Measurements from ENCODE around the gene PTPRE. TPM values are rescaled to one million over a fixed set of nuclear protein-coding genes. Genes with fewer than 3 reads are reported as not detected.

The PTPRE gene
- polyA plus RNA-seq, 1 donor (not counting 4 experiments of a cell fraction or from before 2014, with no cell fraction given) = 15.1 TPM

DNA sequence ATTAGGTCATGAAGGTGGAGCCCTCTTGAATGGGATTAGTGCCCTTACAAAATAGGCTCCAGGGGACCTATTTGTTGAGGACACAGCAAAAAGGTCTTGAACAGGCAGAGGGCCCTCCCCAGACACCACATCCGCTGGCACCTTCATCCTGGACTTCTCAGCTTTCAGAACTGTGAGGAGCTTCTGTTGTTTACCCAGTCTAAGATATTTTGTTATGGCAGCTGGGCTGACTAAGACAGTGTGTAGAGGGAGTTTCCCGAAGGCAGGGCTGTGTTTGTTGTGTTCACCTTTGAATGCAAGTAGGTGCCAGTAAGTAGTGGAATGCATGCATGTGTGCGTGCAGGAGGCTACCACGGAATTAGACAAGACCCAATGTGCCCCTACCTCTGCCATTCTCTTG is 106.7 kb downstream of the PTPRE start:
- H3K27ac ChIP-seq (ENCODE audit: control insufficient read depth, insufficient read depth, low read length) = no peak overlapping the region
- DNase-seq (ENCODE audit: low read depth, low spot score) (no peak), FAIRE-seq (no peak)
- H3K9ac ChIP-seq (ENCODE audit: control insufficient read depth, extremely low read depth, insufficient read depth, low read length) = no peak overlapping the region
- H4K20me1 ChIP-seq (ENCODE audit: control insufficient read depth, extremely low read depth, insufficient read depth, low read length) = no peaks in the 10 kb centered on the region
- no peak overlapping the region for H3K4me3 ChIP-seq (ENCODE audit: control insufficient read depth in 2 of 3, extremely low read depth in 1 of 3, insufficient read depth in 2 of 3, low read depth in 1 of 3, low read length in 3 of 3)
- TF ChIP-seq, protein P1, sequence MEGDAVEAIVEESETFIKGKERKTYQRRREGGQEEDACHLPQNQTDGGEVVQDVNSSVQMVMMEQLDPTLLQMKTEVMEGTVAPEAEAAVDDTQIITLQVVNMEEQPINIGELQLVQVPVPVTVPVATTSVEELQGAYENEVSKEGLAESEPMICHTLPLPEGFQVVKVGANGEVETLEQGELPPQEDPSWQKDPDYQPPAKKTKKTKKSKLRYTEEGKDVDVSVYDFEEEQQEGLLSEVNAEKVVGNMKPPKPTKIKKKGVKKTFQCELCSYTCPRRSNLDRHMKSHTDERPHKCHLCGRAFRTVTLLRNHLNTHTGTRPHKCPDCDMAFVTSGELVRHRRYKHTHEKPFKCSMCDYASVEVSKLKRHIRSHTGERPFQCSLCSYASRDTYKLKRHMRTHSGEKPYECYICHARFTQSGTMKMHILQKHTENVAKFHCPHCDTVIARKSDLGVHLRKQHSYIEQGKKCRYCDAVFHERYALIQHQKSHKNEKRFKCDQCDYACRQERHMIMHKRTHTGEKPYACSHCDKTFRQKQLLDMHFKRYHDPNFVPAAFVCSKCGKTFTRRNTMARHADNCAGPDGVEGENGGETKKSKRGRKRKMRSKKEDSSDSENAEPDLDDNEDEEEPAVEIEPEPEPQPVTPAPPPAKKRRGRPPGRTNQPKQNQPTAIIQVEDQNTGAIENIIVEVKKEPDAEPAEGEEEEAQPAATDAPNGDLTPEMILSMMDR (optimal IDR thresholded peaks at IDR 0.05 in 1 of 3, IDR thresholded peaks at IDR 0.05 in 1 of 3, conservative IDR thresholded peaks at IDR 0.05 in 1 of 3; ENCODE audit: extremely low read depth in 1 of 3, insufficient read depth in 2 of 3, low read length in 3 of 3) = no peak
- TF ChIP-seq EZH2 (IDR thresholded peaks at IDR 0.05; ENCODE audit: low read length) = no peak
- no peak overlapping the region for H2AFZ ChIP-seq (ENCODE audit: control insufficient read depth, low read length)
- H3K9me3 ChIP-seq (ENCODE audit: control insufficient read depth, low read depth, low read length) = no peaks in the 10 kb centered on the region
- dilution Hi-C loops (cut with MboI; ENCODE audit: extremely low pct_ligation_motif_present, low sequenced_read_pairs) = no loop called here
- no peaks in the 10 kb centered on the region for H3K36me3 ChIP-seq (ENCODE audit: control insufficient read depth in 2 of 2, extremely low read depth in 1 of 2, insufficient read depth in 2 of 2, low read length in 2 of 2)
- H3K79me2 ChIP-seq (ENCODE audit: control insufficient read depth, insufficient read depth, low read length) = no peaks in the 10 kb centered on the region
- no peak overlapping the region for H3K4me2 ChIP-seq (ENCODE audit: control insufficient read depth, extremely low read depth, insufficient read depth, low read depth, low read length)
- no peaks in the 10 kb centered on the region for H3K4me1 ChIP-seq (ENCODE audit: control insufficient read depth, extremely low read depth, insufficient read depth, low read length)
- peaks cover 13% of the 10 kb centered on the region for H3K27me3 ChIP-seq (ENCODE audit: control insufficient read depth, extremely low read depth, insufficient read depth, low read length)
- no peaks in the 10 kb centered on the region for H3K9me1 ChIP-seq (ENCODE audit: control insufficient read depth, extremely low read depth, insufficient read depth, low read length)

DNA sequence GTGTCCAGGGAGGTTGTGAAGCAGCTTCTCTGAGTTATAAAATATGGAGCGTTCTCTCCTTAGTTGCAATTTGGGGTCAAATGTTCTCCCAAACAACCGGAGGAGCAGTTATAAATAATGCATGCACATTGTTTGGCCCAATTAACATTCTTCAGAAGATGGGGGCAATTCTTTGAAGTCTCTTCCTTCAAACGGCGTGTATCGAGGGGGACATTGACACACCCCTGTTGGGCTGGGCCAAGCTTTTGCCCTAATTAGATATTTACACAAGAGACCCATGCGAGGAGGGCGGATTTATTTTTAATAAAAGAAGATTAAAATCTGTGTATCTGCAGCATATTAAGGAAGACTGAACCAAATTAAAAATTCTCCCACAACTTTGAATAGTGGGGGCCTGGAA is 107.3 kb downstream of the PTPRE start:
- no peaks in the 10 kb centered on the region for H3K79me2 ChIP-seq (ENCODE audit: control insufficient read depth, insufficient read depth, low read length)
- H3K9me3 ChIP-seq (ENCODE audit: control insufficient read depth, low read depth, low read length) = no peaks in the 10 kb centered on the region
- no peak overlapping the region for H3K9ac ChIP-seq (ENCODE audit: control insufficient read depth, extremely low read depth, insufficient read depth, low read length)
- no peak overlapping the region for H3K4me2 ChIP-seq (ENCODE audit: control insufficient read depth, extremely low read depth, insufficient read depth, low read depth, low read length)
- peaks cover 9% of the 10 kb centered on the region for H3K27me3 ChIP-seq (ENCODE audit: control insufficient read depth, extremely low read depth, insufficient read depth, low read length)
- H3K4me3 ChIP-seq (ENCODE audit: control insufficient read depth in 2 of 3, extremely low read depth in 1 of 3, insufficient read depth in 2 of 3, low read depth in 1 of 3, low read length in 3 of 3) = no peak overlapping the region
- no peaks in the 10 kb centered on the region for H3K9me1 ChIP-seq (ENCODE audit: control insufficient read depth, extremely low read depth, insufficient read depth, low read length)
- no peak for DNase-seq (ENCODE audit: low read depth, low spot score)
- no peak for FAIRE-seq
- no peaks in the 10 kb centered on the region for H3K36me3 ChIP-seq (ENCODE audit: control insufficient read depth in 2 of 2, extremely low read depth in 1 of 2, insufficient read depth in 2 of 2, low read length in 2 of 2)
- no peak overlapping the region for H2AFZ ChIP-seq (ENCODE audit: control insufficient read depth, low read length)
- H3K4me1 ChIP-seq (ENCODE audit: control insufficient read depth, extremely low read depth, insufficient read depth, low read length) = no peaks in the 10 kb centered on the region
- TF ChIP-seq, protein P1 (optimal IDR thresholded peaks at IDR 0.05 in 1 of 3, IDR thresholded peaks at IDR 0.05 in 1 of 3, conservative IDR thresholded peaks at IDR 0.05 in 1 of 3; ENCODE audit: extremely low read depth in 1 of 3, insufficient read depth in 2 of 3, low read length in 3 of 3) = no peak
- dilution Hi-C loops (cut with MboI; ENCODE audit: extremely low pct_ligation_motif_present, low sequenced_read_pairs) = no loop called here
- H3K27ac ChIP-seq (ENCODE audit: control insufficient read depth, insufficient read depth, low read length) = no peak overlapping the region
- H4K20me1 ChIP-seq (ENCODE audit: control insufficient read depth, extremely low read depth, insufficient read depth, low read length) = no peaks in the 10 kb centered on the region

Data from keratinocyte (primary cell).